GM12865 (cell line): Measurements from ENCODE around the gene CLCN6.

ENCODE experiments used
- DNase-seq: peaks from one replicate; pipeline ENCODE4 v3.0.0; 2010; ENCODE audit warnings: low read depth
- H3K4me3 ChIP-seq: 2 replicates; pipeline ENCODE4 v1.5.1; 2011; ENCODE audit warnings: mild to moderate bottlenecking, low read depth, low read length, control low read depth
- CTCF ChIP-seq: IDR thresholded peaks from 2 replicates; pipeline ENCODE4 v1.5.1; 2011; ENCODE audit warnings: low read length, control low read depth, low read depth, inconsistent platforms; ENCODE audit not compliant: insufficient read depth; ENCODE audit errors: missing control alignments

Gene CLCN6

DNA sequence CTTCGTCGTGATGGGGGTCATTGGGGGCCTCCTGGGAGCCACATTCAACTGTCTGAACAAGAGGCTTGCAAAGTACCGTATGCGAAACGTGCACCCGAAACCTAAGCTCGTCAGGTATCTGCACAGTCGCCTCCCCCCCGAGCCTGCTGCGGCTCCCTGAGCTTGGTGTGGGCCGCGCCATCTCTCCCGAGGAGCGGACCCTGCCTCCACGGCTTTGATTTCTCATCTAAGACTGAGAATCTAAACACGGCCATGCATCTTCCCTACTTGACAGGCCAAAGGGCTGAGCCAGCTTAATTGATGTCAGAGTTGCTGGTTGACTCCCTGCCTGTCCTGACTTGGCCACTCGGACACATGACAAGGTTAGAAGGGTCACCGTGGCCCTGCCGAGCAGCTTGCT, 22.5 kb downstream of the CLCN6 start:
- no peak for TF ChIP-seq CTCF
- DNase-seq: no peak
- no peak overlapping the region for H3K4me3 ChIP-seq

- DNase-seq: no peak
- no peak overlapping the region for H3K4me3 ChIP-seq
- TF ChIP-seq CTCF: no peak
These were observed 26.1 kb downstream of the CLCN6 start for GRCh38 chr1:11831945-11832725.

DNA sequence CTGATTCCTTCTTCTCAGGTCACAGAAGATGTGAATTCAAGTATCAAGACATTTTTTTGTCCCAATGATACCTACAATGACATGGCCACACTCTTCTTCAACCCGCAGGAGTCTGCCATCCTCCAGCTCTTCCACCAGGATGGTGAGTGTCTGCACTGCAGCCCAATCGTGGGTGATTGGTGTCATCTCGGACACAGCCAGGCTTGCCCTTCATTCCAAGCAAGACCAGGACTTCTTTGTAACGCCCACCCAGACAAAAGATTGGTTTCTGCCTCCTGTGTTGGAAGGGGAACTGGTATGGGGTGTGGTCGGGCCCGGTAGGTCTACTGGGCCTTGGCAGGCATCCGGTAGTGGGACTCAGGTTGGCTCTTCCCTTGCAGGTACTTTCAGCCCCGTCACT, 27.5 kb downstream of the CLCN6 start:
- no peak overlapping the region for H3K4me3 ChIP-seq
- no peak for DNase-seq
- no peak for TF ChIP-seq CTCF

DNA sequence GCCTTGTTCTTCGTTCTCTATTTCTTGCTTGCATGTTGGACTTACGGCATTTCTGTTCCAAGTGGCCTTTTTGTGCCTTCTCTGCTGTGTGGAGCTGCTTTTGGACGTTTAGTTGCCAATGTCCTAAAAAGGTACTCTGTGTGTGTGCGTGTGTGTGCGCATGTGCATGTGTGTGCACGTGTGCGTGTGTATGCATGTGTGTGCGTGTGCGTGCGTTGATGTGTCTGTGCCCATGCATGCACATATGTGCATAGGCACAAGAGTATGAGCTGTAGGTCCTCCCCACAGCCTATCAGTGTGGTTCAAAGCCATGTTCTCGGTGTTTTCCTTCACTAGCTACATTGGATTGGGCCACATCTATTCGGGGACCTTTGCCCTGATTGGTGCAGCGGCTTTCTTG, 27.9 kb downstream of the CLCN6 start:
- no peak for TF ChIP-seq CTCF
- H3K4me3 ChIP-seq: no peak overlapping the region
- no peak for DNase-seq

DNA sequence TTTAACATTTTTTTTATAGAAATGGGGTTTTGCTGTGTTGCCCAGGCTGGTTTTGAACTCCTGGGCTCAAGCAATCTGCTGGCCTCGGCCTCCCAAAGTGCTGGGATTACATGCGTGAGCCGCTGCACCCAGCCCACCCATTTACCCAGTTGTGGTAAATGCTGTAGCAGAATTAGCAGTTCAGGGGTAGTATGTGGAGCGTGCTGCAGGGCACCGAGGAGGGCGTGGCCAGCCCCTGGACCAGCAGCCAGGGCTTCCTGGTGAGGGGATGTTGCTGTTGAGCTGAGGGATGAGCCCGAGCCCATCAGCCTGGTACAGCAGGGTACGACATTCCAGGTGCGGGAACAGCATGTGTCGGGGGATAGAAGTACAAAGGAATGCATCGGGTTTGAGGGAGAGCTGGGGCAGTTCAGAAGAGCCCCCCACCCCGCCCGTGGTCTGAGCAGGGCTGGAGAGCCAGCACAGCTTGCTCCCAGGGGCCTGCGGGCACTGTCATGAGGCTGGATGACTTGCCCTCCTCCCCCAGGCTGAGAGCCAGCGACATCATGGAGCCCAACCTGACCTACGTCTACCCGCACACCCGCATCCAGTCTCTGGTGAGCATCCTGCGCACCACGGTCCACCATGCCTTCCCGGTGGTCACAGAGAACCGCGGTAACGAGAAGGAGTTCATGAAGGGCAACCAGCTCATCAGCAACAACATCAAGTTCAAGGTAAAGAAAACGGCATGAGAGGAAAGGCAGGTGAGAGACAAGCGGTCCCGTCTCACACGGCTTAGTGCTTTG, 29.6 kb downstream of the CLCN6 start:
- no peak for DNase-seq
- H3K4me3 ChIP-seq: no peak overlapping the region
- no peak for TF ChIP-seq CTCF

DNA sequence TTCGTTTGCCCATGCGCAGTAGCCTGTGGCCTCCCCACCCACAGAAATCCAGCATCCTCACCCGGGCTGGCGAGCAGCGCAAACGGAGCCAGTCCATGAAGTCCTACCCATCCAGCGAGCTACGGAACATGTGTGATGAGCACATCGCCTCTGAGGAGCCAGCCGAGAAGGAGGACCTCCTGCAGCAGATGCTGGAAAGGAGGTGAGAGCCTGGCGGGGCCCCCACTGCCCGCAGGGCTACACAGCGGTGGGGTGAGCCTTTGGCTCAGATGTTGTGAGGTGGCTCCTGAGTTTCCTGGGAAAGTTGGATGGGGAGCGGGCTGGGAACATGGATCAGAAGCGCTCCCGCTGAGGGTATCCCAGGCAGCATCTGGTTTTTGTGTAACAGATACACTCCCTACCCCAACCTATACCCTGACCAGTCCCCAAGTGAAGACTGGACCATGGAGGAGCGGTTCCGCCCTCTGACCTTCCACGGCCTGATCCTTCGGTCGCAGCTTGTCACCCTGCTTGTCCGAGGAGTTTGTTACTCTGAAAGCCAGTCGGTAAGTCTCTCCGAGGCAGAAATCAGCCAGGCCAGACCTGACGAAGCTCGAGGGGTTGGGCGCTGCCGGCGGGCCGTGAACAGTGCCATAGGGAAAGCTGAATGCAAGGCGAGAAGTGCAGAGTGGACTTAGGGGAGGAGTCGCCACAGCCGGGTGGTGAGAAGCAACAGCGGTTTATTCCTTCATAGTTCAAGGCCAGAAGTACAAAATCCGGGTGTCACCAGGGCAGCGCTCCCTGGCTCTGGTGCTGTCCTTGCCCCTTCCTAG, 31.2 kb downstream of the CLCN6 start:
- no peak overlapping the region for H3K4me3 ChIP-seq
- no peak for TF ChIP-seq CTCF
- no peak for DNase-seq
